ENCODE measurements around the gene KCNJ9. TPM values are rescaled to one million over a fixed set of nuclear protein-coding genes. Genes with fewer than 3 reads are reported as not detected.

Gene KCNJ9
- total and polyA plus RNA-seq, 2 donors (not counting 1 experiment from before 2014, with no cell fraction given): not detected

GRCh38 chr1:160131803-160132565 lies 50.6 kb downstream of the KCNJ9 start:
- WGBS (ENCODE audit: insufficient coverage): 86% methylated on average over 7 of the region's 8 CpGs
- no peaks in the 10 kb centered on the region for H3K9me3 Mint-ChIP-seq (ENCODE audit: insufficient read depth)

More at GRCh38 chr1:160131803-160132565, 50.6 kb downstream of the KCNJ9 start:
- no peak overlapping the region for H3K27ac ChIP-seq (ENCODE audit: low read length in 2 of 2)
- H3K4me3 Mint-ChIP-seq: no peak overlapping the region
- no peaks in the 10 kb centered on the region for H3K4me1 Mint-ChIP-seq
- no peaks in the 10 kb centered on the region for H3K9me3 ChIP-seq (ENCODE audit: control extremely low read depth in 1 of 3, control insufficient read depth in 2 of 3, insufficient read depth in 1 of 3, low read length in 2 of 3)
- peaks cover 38% of the 10 kb centered on the region for H3K27me3 Mint-ChIP-seq
- no peaks in the 10 kb centered on the region for H3K36me3 ChIP-seq (replicated peaks in 1 of 2; ENCODE audit: control extremely low read depth in 1 of 2, control insufficient read depth in 1 of 2, extremely low read depth in 1 of 2, insufficient read depth in 2 of 2, low read length in 1 of 2)
- TF ChIP-seq, protein P1, sequence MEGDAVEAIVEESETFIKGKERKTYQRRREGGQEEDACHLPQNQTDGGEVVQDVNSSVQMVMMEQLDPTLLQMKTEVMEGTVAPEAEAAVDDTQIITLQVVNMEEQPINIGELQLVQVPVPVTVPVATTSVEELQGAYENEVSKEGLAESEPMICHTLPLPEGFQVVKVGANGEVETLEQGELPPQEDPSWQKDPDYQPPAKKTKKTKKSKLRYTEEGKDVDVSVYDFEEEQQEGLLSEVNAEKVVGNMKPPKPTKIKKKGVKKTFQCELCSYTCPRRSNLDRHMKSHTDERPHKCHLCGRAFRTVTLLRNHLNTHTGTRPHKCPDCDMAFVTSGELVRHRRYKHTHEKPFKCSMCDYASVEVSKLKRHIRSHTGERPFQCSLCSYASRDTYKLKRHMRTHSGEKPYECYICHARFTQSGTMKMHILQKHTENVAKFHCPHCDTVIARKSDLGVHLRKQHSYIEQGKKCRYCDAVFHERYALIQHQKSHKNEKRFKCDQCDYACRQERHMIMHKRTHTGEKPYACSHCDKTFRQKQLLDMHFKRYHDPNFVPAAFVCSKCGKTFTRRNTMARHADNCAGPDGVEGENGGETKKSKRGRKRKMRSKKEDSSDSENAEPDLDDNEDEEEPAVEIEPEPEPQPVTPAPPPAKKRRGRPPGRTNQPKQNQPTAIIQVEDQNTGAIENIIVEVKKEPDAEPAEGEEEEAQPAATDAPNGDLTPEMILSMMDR (IDR thresholded peaks at IDR 0.05): no peak
- no peak for TF ChIP-seq EZH2 (IDR thresholded peaks at IDR 0.05; ENCODE audit: borderline replicate concordance, insufficient read depth, low read depth, low read length, poor library complexity, severe bottlenecking)
- intact Hi-C loops (cut with micrococcal nuclease): no loop called here
- H3K9ac ChIP-seq (ENCODE audit: low read length): no peak overlapping the region
- no peaks in the 10 kb centered on the region for H3K4me1 ChIP-seq (ENCODE audit: control insufficient read depth in 2 of 2, insufficient read depth in 2 of 2, low read length in 2 of 2)
- H3K4me3 ChIP-seq (ENCODE audit: control extremely low read depth in 1 of 5, extremely low read depth in 1 of 5, insufficient read depth in 1 of 5, low read depth in 2 of 5, low read length in 4 of 5): no peak overlapping the region
- no peak overlapping the region for H2AFZ ChIP-seq (ENCODE audit: insufficient read depth, low read depth, low read length, poor library complexity, severe bottlenecking)
- H3K27ac Mint-ChIP-seq: no peak overlapping the region
- H3K4me2 ChIP-seq (replicated peaks; ENCODE audit: low read depth, low read length, poor library complexity, severe bottlenecking): no peak overlapping the region
- ATAC-seq (ENCODE audit: low read depth): no peak
- POLR2A ChIA-PET: no interaction called here
- H3K27me3 ChIP-seq (replicated peaks in 1 of 4; ENCODE audit: control extremely low read depth in 1 of 4, control insufficient read depth in 3 of 4, insufficient read depth in 4 of 4, low read length in 3 of 4): peaks cover 0 to 11% (median 2%) of the 10 kb centered on the region in 4 experiments
- no peak for DNase-seq
- CTCF ChIA-PET: interaction anchor here (0.7 kb wide), 1 partner anchor 15 kb away, joined by 4 read pairs; no protein-coding TSS in a partner anchor
- H3K79me2 ChIP-seq (ENCODE audit: control insufficient read depth, insufficient read depth, low read length): no peaks in the 10 kb centered on the region
- H4K20me1 ChIP-seq (ENCODE audit: control insufficient read depth, insufficient read depth, low read length, poor library complexity, severe bottlenecking): no peaks in the 10 kb centered on the region
